ENCODE results near the gene KRTAP4-9.
"Not testable (repeated sequence)": the region's sequence is repeated elsewhere in the genome, so short reads cannot be mapped to it uniquely, and the experiment has no call there.

KRTAP4-9 gene

GRCh38 chr17:41096055-41096454 lies 9.1 kb upstream of the KRTAP4-9 start:
- DNase-seq, result no peak

- no peak for DNase-seq
These were observed 7.1 kb upstream of the KRTAP4-9 start, which contains the start of gene KRTAP4-8 for GRCh38 chr17:41098042-41098441. KRTAP4-8 (minus strand) TSS chr17:41098142; CDS start chr17:41098084, 58 bp downstream.

DNA sequence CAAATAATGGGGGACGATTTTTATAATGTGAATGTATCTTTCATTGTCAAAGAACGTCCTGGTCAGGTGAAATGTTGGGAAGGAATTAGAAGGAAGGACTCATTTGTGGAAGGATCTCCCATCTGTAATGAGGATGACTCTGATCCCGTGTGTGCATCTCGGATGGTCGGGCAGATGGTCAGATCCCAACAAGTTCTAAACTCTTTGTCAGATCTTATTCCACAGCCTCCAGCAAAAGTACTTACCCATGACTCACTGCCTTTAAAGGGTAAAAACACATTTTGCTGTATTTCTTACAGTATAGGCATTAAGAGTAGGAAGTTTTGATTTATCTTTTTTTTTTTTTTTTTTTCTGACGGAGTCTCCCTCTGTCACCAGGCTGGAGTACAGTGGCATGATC lies 6.7 kb upstream of the KRTAP4-9 start:
- DNase-seq, result no peak

DNA sequence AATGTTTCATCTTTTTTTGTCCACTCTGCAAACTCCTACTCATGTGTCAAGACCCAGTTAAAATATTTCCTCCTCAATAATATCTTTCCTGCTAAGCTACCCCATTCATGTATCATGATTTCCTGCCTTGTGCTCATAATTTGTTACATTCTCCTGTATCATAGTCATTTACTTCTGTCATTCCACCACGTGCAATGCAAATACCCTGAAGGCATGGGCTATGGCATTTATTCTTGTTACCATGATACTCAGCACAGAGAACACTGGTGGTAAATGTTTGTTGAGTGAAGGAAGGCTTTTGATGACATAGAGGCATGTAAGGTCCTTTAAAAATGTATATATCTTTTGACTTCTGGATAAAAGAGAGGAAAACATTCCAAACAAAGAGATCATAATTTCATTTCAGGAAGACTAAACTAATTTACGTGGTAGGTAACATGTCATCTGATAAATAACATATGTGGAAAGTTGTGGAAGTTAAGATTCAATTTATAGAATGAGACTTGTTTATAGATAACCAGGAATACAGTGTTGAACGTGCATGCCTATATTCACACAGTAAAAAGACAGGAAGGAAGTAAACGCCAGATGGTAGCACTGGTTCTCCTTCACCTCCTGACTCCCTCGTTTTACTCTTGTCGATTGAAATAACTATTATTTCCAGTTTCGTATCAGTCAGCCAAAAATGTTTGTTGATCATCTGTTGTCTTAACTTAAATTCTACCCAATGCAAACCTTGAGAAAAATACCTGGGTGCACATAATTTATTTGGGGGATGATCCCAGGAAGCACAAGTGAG lies 5.3 kb upstream of the KRTAP4-9 start:
- not testable (repeated sequence) for DNase-seq

- no peak for DNase-seq
These were observed 3.5 kb upstream of the KRTAP4-9 start, which contains the start of gene KRTAP4-16 for GRCh38 chr17:41101586-41102259. KRTAP4-16 (minus strand) TSS chr17:41102209; CDS start chr17:41102209, 0 bp downstream.

DNA sequence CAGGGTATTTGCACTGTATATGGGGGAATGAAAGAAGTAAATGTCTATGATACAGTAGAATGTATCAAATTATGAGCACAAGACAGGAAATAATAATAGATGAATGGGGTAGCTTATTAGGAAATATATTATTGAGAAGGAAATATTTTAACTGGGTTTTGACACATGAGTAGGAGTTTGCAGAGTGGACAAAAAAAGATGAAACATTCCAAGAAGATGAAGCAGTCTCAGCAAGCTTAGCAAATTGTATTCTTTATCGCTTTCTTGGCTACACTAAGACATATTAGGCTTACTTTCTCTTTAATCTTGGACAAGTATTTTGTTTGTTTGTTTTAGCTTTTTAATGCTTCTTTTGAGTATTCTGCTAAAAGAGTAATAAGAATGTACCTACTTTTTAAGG lies 1.3 kb upstream of the KRTAP4-9 start:
- no peak for DNase-seq

DNA sequence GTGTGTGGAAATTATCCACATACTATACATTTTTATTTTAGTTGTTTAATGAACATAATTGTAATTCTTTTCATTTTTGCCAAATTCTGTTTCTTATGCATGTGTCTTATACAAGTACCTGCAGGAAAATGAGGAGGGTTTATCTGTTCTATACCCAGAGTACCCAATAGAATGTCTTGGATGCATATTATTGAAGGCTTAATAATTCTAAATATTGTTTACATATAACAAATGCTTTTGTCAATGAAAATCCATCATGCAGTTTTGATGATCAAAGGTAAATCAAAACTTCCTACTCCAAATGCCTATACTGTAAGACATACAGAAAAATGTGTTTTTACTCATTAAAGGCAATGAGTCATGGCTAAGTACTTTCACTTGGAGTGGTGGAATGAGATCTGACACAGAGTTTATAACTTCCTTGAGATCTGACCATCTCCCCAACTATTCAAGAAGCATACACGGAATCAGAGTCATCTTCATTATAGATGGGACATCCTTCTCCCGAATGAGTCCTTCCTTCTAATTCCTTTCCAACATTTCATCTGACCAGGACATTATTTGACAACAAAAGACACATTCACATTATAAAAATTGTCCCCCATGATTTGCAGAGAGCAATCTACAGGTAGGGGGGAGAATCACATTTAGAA lies 677 bp upstream of the KRTAP4-9 start:
- not testable (repeated sequence) for DNase-seq

DNA sequence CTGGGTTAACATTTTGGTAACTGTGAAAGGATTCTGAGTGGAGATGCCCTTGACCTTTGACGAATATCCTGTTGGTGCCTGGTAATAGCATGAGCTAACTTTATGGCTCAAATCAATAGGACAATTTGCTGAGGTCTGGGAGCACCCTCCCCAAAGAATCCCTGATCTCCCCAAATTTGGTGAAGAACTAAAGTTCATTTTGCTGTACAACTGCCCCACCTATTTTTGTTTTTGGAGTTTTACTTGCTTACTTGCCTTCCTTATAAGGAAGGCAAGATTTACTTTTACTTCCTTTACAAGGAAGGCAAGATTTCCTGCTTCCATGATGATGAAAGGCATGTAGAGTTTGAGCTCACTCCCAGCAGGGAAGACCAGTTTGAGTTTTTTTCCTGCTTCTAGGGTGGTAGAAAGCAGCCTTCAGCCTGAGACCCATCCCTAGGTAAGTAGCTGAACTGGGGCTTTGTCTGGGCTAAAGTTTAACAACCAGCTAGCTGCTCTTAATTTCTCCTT lies 2.8 kb downstream of the KRTAP4-9 start:
- DNase-seq, result no peak

DNA sequence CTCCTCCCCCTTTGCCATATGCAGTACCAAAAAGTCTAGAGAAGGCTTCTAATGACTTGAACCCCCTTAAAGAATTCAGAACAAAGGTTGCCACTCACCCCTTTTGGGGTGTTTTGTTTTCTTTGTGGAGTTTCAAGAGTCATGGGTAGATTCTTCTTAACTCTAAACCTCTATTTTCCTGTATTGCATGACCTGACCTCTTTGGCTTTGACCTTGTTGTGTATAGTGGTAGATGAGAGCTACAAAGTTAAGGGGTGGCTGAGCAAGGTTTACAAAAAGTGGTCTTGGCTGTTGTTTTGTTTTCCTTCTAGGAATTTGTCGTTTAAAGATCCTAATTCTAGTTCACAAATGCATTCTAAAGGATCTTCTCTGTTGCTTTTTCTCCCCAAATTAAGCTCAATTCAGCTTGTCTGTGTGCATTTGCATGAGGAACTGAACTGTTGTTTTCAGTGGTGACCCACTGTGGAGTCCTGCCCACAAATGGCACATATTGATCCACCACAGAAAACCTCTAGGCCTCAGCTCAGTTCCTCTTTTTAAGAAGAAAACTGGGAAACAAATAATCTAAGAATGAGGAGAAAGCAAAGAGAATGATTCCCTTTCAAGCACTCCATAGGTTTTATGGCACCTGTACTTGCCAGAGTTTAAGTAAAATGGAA lies 3.7 kb downstream of the KRTAP4-9 start:
- not testable (repeated sequence) for DNase-seq

DNA sequence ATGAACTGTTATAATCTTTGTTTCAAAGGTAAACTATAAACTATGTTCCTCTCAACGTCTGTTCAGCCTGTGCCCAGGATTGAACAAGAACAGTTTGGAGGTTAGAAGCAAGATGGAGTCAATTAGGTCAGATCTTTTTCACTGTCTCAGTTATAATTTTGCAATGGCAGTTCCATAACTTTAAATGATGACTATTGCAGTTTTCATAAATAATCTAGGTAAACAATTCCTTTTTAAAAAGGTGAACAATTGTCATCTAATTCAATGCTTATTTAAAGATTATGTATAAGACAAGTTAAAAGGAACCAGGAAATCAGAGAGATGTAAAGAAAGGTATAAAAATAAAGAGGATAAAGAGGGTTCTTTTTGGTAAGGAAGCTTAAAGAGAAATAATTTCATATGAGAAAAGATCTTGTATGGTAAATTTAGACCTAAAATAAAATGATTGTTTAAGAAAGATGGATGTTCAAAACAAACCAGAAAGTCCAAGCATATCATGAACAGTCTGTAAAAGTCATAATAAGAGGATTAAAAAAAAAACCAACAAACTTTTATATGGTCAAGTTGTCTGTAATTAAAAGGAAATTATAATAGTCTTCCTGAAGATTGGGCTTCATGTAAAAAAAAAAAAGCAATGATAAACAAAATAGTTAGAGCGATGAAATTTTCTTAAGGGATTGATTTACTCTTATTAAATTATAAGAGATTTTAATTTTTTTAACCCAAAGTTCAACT lies 6.1 kb downstream of the KRTAP4-9 start:
- DNase-seq, result no peak

GRCh38 chr17:41116297-41116696 lies 11.1 kb downstream of the KRTAP4-9 start:
- DNase-seq, result no peak

- not testable (repeated sequence) for DNase-seq
These were observed 12.7 kb downstream of the KRTAP4-9 start, which contains the start of gene KRTAP4-11 for GRCh38 chr17:41117846-41118386. KRTAP4-11 (minus strand) TSS chr17:41118373; CDS start chr17:41118315, 58 bp downstream.

DNA sequence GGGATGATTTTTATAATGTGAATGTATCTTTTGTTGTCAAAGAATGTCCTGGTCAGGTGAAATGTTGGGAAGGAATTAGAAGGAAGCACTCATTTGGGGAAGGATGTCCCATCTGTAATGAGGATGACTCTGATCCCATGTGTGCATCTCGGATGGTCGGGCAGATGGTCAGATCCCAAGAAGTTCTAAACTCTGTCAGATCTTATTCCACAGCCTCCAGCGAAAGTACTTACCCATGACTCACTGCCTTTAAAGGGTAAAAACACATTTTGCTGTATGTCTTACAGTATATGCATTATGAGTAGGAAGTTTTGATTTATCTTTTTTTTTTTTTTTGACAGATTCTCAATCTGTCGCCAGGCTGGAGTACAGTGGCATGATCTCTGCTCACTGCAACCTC lies 13.5 kb downstream of the KRTAP4-9 start:
- no peak for DNase-seq

DNA sequence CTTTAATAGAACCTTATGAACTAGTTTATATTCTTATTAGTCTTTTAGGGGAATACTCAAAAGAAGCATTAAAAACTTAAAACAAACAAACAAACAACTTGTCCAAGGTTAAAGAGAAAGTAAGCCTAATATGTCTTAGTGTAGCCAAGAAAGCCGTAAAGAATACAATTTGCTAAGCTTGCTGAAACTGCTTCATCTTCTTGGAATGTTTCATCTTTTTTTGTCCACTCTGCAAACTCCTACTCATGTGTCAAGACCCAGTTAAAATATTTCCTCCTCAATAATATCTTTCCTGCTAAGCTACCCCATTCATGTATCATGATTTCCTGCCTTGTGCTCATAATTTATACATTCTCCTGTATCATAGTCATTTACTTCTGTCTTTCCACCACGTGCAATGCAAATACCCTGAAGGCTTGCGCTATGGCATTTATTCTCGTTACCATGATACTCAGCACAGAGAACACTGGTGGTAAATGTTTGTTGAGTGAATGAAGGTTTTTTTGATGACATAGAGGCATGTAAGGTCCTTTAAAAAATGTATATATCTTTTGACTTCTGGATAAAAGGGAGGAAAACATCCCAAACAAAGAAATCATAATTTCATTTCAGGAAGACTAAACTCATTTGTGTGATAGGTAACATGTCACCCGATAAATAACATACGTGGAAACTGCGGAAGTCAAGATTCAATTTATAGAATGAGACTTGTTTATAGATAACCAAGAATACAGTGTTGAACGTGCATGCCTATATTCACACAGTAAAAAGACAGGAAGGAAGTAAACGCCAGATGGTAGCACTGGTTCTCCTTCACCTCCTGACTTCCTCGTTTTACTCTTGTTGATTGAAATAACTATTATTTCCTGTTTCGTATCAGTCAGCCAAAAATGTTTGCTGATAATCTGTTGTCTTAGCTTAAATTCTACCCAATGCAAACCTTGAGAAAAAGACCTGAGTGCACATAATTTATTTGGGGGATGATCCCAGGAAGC lies 14.8 kb downstream of the KRTAP4-9 start:
- not testable (repeated sequence) for DNase-seq

- DNase-seq, result no peak
These were observed 16.6 kb downstream of the KRTAP4-9 start for GRCh38 chr17:41121742-41122141.

DNA sequence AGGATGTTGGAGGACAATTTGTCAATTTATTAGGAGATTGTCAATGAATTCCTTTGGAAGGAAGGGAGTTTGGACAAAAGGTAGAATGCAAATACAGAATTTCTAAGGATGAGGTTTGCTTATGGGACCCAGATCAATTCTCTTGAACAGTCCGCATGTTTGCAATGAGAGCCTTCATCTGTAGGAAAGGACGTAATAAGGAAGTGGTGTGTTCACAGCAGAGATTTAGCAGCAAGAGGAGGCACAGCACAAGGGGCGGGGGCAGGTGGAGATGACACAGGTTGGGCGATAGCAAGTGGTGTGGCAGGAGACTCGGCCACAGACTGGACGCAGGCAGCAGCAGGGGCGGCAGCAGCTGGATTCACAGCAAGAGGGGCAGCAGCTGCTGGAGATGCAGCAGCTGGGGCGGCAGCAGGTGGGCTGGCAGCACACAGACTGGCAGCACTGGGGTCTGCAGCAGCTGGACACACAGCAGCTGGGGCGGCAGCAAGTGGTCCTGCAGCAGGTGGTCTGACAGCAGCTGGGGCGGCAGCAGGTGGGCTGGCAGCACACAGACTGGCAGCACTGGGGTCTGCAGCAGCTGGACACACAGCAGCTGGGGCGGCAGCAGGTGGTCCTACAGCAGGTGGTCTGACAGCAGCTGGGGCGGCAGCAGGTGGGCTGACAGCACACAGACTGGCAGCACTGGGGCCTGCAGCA lies 18.3 kb downstream of the KRTAP4-9 start:
- not testable (repeated sequence) for DNase-seq

GRCh38 chr17:41123991-41124371 lies 18.8 kb downstream of the KRTAP4-9 start, which contains the start of gene KRTAP4-12:
KRTAP4-12 (minus strand) TSS chr17:41124182; CDS start chr17:41124122, 60 bp downstream.
- not testable (repeated sequence) for DNase-seq

- DNase-seq, result no peak
These were observed 19.9 kb downstream of the KRTAP4-9 start for GRCh38 chr17:41125064-41125463.
